ENCODE data around the gene RABGAP1.

Gene RABGAP1

GRCh38 chr9:122931226-122932121 is 9.3 kb upstream of the RABGAP1 start, which contains the start of gene ZBTB26:
Gene ZBTB26 (minus strand): TSS chr9:122931512. CDS start chr9:122919934, 11,578 bp downstream.
- H3K36me3 ChIP-seq (replicated peaks; ENCODE audit: insufficient read depth, low read length), result no peaks in the 10 kb centered on the region

GRCh38 chr9:122936464-122936863 is 4.4 kb upstream of the RABGAP1 start:
- Histone ChIP-seq H3K4me2 (ENCODE audit: low read depth, low read length) (no peak overlapping the region), H3K27me3 (replicated peaks; ENCODE audit: insufficient read depth, low read length) (no peaks in the 10 kb centered on the region), H3K79me2 (ENCODE audit: low read length) (peaks cover 44% of the 10 kb centered on the region), H3K9me2 (replicated peaks; ENCODE audit: insufficient read depth, low read length) (no peaks in the 10 kb centered on the region), H3K4me1 (ENCODE audit: low read length) (peaks cover 6% of the 10 kb centered on the region; the same call in 1 of the 2 replicates), H3K36me3 (replicated peaks; ENCODE audit: insufficient read depth, low read length) (no peaks in the 10 kb centered on the region), H3K9me3 (replicated peaks; ENCODE audit: insufficient read depth, low read length) (no peaks in the 10 kb centered on the region), H3K27ac (ENCODE audit: low read length) (no peak overlapping the region), H3K4me3 (ENCODE audit: low read length) (no peak overlapping the region), H3F3A (ENCODE audit: insufficient read depth, low read length) (peaks cover 12% of the 10 kb centered on the region; the same call in 1 of the 2 replicates), H2AFZ (ENCODE audit: low read length) (no peak overlapping the region), H4K20me1 (ENCODE audit: insufficient read depth, low read length) (no peaks in the 10 kb centered on the region), H3K9ac (ENCODE audit: low read length) (no peak overlapping the region)
- DNase-seq, result no peak
- TF ChIP-seq EZH2 (optimal IDR thresholded peaks at IDR 0.05; ENCODE audit: low read depth, low read length) (no peak), CTCF (IDR thresholded peaks at IDR 0.05; ENCODE audit: low read length) (no peak), EZH2phosphoT487 (IDR thresholded peaks at IDR 0.05; ENCODE audit: low read length) (no peak)

More at GRCh38 chr9:122931226-122932121, 9.3 kb upstream of the RABGAP1 start, which contains the start of gene ZBTB26:
- Histone ChIP-seq H4K20me1 (ENCODE audit: insufficient read depth, low read length) (no peaks in the 10 kb centered on the region), H3K27ac (ENCODE audit: low read length) (peak within 1 kb of the TSS; percentile 49; the same call in 1 of the 2 replicates), H3K4me1 (ENCODE audit: low read length) (peaks cover 8% of the 10 kb centered on the region; the same call in 1 of the 2 replicates), H3K27me3 (replicated peaks; ENCODE audit: insufficient read depth, low read length) (no peaks in the 10 kb centered on the region), H3K4me2 (ENCODE audit: low read depth, low read length) (peak within 1 kb of the TSS; percentile 57), H3K9me3 (replicated peaks; ENCODE audit: insufficient read depth, low read length) (no peaks in the 10 kb centered on the region), H3F3A (ENCODE audit: insufficient read depth, low read length) (0 out of 2 replicates have a peak, but pooled peaks cover 10% of the 10 kb centered on the region), H3K79me2 (ENCODE audit: low read length) (peaks cover 73% of the 10 kb centered on the region), H3K9ac (ENCODE audit: low read length) (peak within 1 kb of the TSS; percentile 77), H3K4me3 (ENCODE audit: low read length) (peak within 1 kb of the TSS; percentile 85), H2AFZ (ENCODE audit: low read length) (peak within 1 kb of the TSS; percentile 89), H3K9me2 (replicated peaks; ENCODE audit: insufficient read depth, low read length) (no peaks in the 10 kb centered on the region)
- TF ChIP-seq CTCF (IDR thresholded peaks at IDR 0.05; ENCODE audit: low read length), result no peak
- TF ChIP-seq EZH2phosphoT487 (IDR thresholded peaks at IDR 0.05; ENCODE audit: low read length), result no peak
- no peak for TF ChIP-seq EZH2 (optimal IDR thresholded peaks at IDR 0.05; ENCODE audit: low read depth, low read length)
- peak; percentile 96 for DNase-seq

- no peak for DNase-seq
- Histone ChIP-seq H3K4me1 (ENCODE audit: low read length) (peaks cover 9% of the 10 kb centered on the region; the same call in 1 of the 2 replicates), H3K36me3 (replicated peaks; ENCODE audit: insufficient read depth, low read length) (no peaks in the 10 kb centered on the region), H3K9ac (ENCODE audit: low read length) (no peak overlapping the region), H3K4me2 (ENCODE audit: low read depth, low read length) (no peak overlapping the region), H3K9me3 (replicated peaks; ENCODE audit: insufficient read depth, low read length) (no peaks in the 10 kb centered on the region), H3F3A (ENCODE audit: insufficient read depth, low read length) (peaks cover 8% of the 10 kb centered on the region; the same call in 1 of the 2 replicates), H3K9me2 (replicated peaks; ENCODE audit: insufficient read depth, low read length) (no peaks in the 10 kb centered on the region), H3K79me2 (ENCODE audit: low read length) (peaks cover 44% of the 10 kb centered on the region), H4K20me1 (ENCODE audit: insufficient read depth, low read length) (no peaks in the 10 kb centered on the region), H3K27ac (ENCODE audit: low read length) (no peak overlapping the region), H2AFZ (ENCODE audit: low read length) (no peak overlapping the region), H3K4me3 (ENCODE audit: low read length) (no peak overlapping the region), H3K27me3 (replicated peaks; ENCODE audit: insufficient read depth, low read length) (no peaks in the 10 kb centered on the region)
- TF ChIP-seq CTCF (IDR thresholded peaks at IDR 0.05; ENCODE audit: low read length) (no peak), EZH2phosphoT487 (IDR thresholded peaks at IDR 0.05; ENCODE audit: low read length) (no peak), EZH2 (optimal IDR thresholded peaks at IDR 0.05; ENCODE audit: low read depth, low read length) (no peak)
Observed at GRCh38 chr9:122936883-122937282, 3.9 kb upstream of the RABGAP1 start.
